Sigmoid colon (tissue), 4 donors: ENCODE results near the gene TCP11X2.

Experiments used
- CTCF ChIP-seq, 4 experiments: fragments of 450-650 bp in 3 of 4; fragments of 200-600 bp in 1 of 4; IDR thresholded peaks; one replicate each; pipeline ENCODE4 v1.5.1; 2016 to 2019; ENCODE audit warnings: antibody characterized with exemption in 4 of 4, mild to moderate bottlenecking in 3 of 4, moderate library complexity in 2 of 4
- POLR2A ChIP-seq, 2 donors: fragments of 450-650 bp; IDR thresholded peaks; one replicate each; pipeline ENCODE4 v1.6.1; 2016; ENCODE audit warnings: antibody characterized with exemption in 2 of 2, mild to moderate bottlenecking in 2 of 2, moderate library complexity in 2 of 2
- POLR2AphosphoS5 ChIP-seq, 4 donors: sonication (generic); formaldehyde crosslinking; IDR thresholded peaks; one replicate each; pipeline ENCODE4 v1.6.1; 2017; ENCODE audit warnings: antibody characterized with exemption in 4 of 4

- TF ChIP-seq CTCF (IDR thresholded peaks at IDR 0.05), result no peak
- TF ChIP-seq POLR2A (IDR thresholded peaks at IDR 0.05), result no peak
- no peak for TF ChIP-seq POLR2AphosphoS5 (IDR thresholded peaks at IDR 0.05)
Observed at GRCh38 chrX:102515975-102516941, 44.6 kb upstream of the TCP11X2 start, which contains the start of gene TMSB15A.
